Hepatocyte (in vitro differentiated cells): ENCODE results near the gene GALNT17.

Experiments used
- EZH2 ChIP-seq: fragments of 200-600 bp; sonication (generic); IDR thresholded peaks from 2 replicates; pipeline ENCODE4 v1.6.1; 2016; ENCODE audit warnings: antibody characterized with exemption, mild to moderate bottlenecking, borderline replicate concordance
- EZH2phosphoT487 ChIP-seq: fragments of 200-600 bp; sonication (generic); IDR thresholded peaks from one replicate; pipeline ENCODE4 v1.6.1; 2018; ENCODE audit warnings: antibody characterized with exemption, mild to moderate bottlenecking, low read depth, moderate library complexity; ENCODE audit not compliant: unreplicated experiment, severe bottlenecking
- TF ChIP-seq, protein P1 (sequence below): fragments of 200-600 bp; sonication (generic); IDR thresholded peaks from 2 replicates; pipeline ENCODE4 v1.5.1; 2016; ENCODE audit warnings: antibody characterized with exemption, mild to moderate bottlenecking; ENCODE audit not compliant: poor library complexity

DNA sequence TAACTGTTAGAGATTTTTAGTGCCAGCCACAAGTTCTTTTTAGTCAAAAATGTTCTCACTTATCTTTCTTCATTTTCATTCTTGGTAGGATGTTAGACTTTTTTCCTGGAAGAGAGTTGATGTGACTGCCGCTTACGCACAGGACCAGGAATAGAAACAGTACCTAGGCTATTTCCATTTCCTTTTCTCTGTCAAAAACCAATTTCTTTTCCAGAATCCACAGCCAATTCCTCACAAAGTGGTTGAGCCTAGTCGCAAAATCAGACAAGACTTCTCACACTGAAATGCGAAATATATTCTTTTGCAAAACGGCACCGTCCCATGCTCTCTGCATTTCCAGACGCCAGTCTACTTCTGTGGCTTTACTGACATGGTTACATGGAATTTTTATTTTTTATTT lies 394.2 kb downstream of the GALNT17 start:
- TF ChIP-seq, protein P1, sequence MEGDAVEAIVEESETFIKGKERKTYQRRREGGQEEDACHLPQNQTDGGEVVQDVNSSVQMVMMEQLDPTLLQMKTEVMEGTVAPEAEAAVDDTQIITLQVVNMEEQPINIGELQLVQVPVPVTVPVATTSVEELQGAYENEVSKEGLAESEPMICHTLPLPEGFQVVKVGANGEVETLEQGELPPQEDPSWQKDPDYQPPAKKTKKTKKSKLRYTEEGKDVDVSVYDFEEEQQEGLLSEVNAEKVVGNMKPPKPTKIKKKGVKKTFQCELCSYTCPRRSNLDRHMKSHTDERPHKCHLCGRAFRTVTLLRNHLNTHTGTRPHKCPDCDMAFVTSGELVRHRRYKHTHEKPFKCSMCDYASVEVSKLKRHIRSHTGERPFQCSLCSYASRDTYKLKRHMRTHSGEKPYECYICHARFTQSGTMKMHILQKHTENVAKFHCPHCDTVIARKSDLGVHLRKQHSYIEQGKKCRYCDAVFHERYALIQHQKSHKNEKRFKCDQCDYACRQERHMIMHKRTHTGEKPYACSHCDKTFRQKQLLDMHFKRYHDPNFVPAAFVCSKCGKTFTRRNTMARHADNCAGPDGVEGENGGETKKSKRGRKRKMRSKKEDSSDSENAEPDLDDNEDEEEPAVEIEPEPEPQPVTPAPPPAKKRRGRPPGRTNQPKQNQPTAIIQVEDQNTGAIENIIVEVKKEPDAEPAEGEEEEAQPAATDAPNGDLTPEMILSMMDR, result no peak
- TF ChIP-seq EZH2phosphoT487 (no peak), EZH2 (no peak)
